Epithelial cell of esophagus (primary cell): ENCODE data around the gene FHIT.
A peak's percentile ranks its signal among the peaks of the same experiment; 100 is the strongest.

ENCODE experiments used
- DNase-seq: peaks from one replicate; pipeline ENCODE4 v3.0.0; 2010; ENCODE audit warnings: low read depth
- H3K4me3 ChIP-seq: 2 replicates; pipeline ENCODE4 v1.5.1; 2011; ENCODE audit warnings: mild to moderate bottlenecking, low read length, control low read depth
- CTCF ChIP-seq: IDR thresholded peaks from 2 replicates; pipeline ENCODE4 v1.5.1; 2011; ENCODE audit warnings: low read depth, mild to moderate bottlenecking, low read length, control low read depth, inconsistent platforms; ENCODE audit not compliant: insufficient read depth; ENCODE audit errors: missing control alignments

Gene FHIT

DNA sequence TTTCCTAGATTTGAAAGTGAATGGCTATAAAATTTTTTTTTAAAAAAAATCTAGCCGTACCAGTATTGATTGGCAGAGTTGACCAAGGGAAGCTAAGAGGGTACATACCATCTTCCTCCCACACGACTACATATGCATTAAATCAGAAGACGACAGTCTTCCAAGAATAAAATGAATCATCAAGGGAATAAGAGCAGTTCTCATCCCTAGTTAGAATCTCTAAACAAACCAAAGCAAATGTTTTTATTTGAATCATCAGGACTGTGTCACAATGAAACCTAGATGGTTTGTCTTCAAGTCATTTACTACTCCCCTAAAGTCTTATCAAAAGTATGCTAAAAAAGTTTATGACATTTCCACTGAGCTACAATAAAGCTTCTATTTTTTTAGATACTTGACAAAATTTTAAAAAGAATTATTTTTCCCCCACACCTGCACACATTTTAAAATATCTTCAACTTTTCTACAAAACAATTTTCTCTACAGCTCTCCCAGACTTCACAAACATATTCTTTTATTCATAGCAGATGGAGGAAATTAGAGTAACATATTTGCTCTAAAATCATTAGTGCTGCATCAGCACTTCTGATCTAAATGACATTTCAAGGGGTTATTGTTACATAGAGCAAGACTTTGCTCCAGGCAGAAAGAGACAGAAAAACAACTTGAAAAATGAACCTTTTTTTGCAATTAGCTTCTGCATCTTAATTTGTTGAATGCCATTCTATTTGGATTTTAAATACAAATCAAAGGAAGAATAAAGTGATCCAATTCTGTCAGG is 547.1 kb downstream of the FHIT start:
- TF ChIP-seq CTCF, result no peak
- DNase-seq, result peak; percentile 0
- no peak overlapping the region for H3K4me3 ChIP-seq

GRCh38 chr3:60703008-60703407 is 548.2 kb downstream of the FHIT start:
- TF ChIP-seq CTCF, result no peak
- no peak overlapping the region for H3K4me3 ChIP-seq
- no peak for DNase-seq

- no peak for DNase-seq
- no peak overlapping the region for H3K4me3 ChIP-seq
- TF ChIP-seq CTCF, result no peak
Observed at GRCh38 chr3:60698117-60698516, 553.1 kb downstream of the FHIT start.

- DNase-seq, result no peak
- no peak overlapping the region for H3K4me3 ChIP-seq
- TF ChIP-seq CTCF, result no peak
Observed at GRCh38 chr3:60697132-60697531, 554.1 kb downstream of the FHIT start.

GRCh38 chr3:60696428-60697125 is 554.7 kb downstream of the FHIT start:
- DNase-seq, result no peak
- TF ChIP-seq CTCF, result no peak
- H3K4me3 ChIP-seq, result no peak overlapping the region

GRCh38 chr3:60675424-60675823 is 575.8 kb downstream of the FHIT start:
- no peak for TF ChIP-seq CTCF

More at GRCh38 chr3:60675424-60675823, 575.8 kb downstream of the FHIT start:
- DNase-seq, result peak; percentile 1
- H3K4me3 ChIP-seq, result no peak overlapping the region
